Right renal cortex interstitium (tissue), 3 donors: ENCODE measurements around the gene OR2T1. TPM values are rescaled to one million over a fixed set of nuclear protein-coding genes. Genes with fewer than 3 reads are reported as not detected.
"Not testable (repeated sequence)": the region's sequence is repeated elsewhere in the genome, so short reads cannot be mapped to it uniquely, and the experiment has no call there.

Experiments used
- DNase-seq, 3 donors: peaks; one replicate each; pipeline ENCODE4 v3.0.0-alpha.2; 2013; ENCODE audit warnings: low read depth in 3 of 3, low spot score in 2 of 3
- polyA plus RNA-seq, 3 donors: library from polyadenylated mRNA; unstranded; fragments of 120-200 nt; gene quantifications; one replicate each; pipeline ENCODE4 v1.2.1, GENCODE V29; 2013; ENCODE audit not compliant: insufficient read length in 3 of 3

The OR2T1 gene, protein sequence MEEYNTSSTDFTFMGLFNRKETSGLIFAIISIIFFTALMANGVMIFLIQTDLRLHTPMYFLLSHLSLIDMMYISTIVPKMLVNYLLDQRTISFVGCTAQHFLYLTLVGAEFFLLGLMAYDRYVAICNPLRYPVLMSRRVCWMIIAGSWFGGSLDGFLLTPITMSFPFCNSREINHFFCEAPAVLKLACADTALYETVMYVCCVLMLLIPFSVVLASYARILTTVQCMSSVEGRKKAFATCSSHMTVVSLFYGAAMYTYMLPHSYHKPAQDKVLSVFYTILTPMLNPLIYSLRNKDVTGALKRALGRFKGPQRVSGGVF
- polyA plus RNA-seq, result not detected

GRCh38 chr1:248402748-248403147, at the start of gene OR2T1:
Gene OR2T1, plus strand, starts transcription at chr1:248403048. Its CDS starts 3,100 bp downstream, at chr1:248406148.
- no peak for DNase-seq

DNA sequence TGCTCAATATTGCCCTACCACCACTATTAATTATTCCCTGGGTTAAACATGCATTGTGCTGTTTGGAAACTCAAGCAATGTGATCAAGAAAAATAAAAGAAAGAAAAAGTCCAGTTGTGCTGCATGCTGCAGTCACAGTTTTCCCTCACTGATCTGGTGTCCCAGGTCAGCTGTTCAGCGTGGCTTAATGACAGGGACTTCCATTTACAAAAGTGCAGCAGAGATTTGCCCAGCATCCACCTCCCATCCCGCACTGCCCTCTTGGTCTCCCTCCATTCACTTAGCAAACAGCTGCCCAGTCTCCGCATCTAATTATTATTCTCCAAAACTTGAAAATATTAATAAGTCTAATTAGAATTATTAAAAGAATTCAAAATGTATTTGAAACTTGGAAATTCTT, 43.4 kb upstream of the OR2T1 start:
- no peak for DNase-seq

GRCh38 chr1:248361121-248361715, 41.6 kb upstream of the OR2T1 start, which contains the start of gene OR2T4:
Gene OR2T4, plus strand, starts transcription at chr1:248361665. Its CDS starts 0 bp downstream, at chr1:248361665.
- no peak for DNase-seq

GRCh38 chr1:248366609-248367008, 36.2 kb upstream of the OR2T1 start:
- no peak for DNase-seq

- no peak for DNase-seq
Observed at GRCh38 chr1:248372394-248372793, 30.5 kb upstream of the OR2T1 start.

DNA sequence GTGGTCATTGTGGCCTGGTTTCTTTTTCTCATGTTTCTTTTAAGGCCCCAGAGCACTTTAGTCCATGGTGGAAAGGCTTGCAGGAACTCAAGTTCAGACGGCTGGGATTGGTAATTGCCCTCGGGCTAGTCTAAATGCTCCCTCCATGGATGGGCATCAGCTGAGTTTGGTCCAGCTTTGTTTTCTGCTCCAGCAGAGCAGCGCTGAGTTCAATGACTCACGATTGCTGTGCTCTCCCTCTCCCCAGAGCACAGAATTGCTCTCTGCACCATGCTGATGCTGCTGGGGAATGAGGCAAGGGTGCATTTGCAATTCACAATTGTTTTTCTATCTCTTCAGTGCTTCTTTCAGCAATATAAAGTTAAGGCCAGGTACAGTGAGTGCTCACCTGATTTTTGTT, 29.1 kb upstream of the OR2T1 start:
- DNase-seq, result no peak

- no peak for DNase-seq
Observed at GRCh38 chr1:248375446-248375845, 27.4 kb upstream of the OR2T1 start, which contains the start of gene OR2T6. Gene OR2T6, plus strand, starts transcription at chr1:248375746. Its CDS starts 11,863 bp downstream, at chr1:248387609.

GRCh38 chr1:248376916-248377315, 25.9 kb upstream of the OR2T1 start:
- DNase-seq, result no peak

DNA sequence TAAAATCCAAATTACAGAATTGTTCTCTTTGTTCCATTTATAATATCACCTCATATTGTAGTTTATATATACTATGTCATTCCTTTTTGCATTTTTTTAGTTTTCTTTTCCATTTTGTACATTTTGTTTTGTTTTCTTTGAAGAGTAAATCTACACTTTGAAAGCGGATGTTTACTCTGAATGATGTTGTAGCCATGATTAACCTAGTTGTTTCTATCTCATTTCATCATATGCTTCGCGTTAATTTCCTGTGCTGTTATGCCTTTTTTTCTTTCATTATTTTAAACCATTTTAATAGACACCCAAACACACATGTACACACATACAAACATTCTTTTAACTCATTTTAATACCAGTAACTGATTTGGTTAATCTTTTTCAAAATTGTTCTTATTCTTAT, 22.0 kb upstream of the OR2T1 start:
- no peak for DNase-seq

DNA sequence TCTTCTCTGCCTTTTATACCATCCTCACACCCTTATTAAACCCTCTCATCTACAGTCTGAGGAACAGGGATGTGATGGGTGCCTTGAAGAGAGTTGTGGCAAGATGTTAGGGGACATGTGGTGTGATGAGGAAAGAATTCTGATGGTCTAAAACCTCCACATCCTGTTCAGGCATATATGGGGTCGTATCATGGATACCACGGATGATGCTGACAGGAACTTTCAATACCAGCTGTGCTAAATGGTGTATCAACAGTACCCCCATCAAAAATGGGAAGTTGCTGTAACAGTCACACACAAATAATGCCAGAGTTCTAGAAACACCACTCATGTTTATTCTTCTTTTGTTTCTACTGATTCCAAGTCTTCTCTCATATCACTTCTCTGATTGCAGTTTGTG, 14.4 kb upstream of the OR2T1 start:
- no peak for DNase-seq

DNA sequence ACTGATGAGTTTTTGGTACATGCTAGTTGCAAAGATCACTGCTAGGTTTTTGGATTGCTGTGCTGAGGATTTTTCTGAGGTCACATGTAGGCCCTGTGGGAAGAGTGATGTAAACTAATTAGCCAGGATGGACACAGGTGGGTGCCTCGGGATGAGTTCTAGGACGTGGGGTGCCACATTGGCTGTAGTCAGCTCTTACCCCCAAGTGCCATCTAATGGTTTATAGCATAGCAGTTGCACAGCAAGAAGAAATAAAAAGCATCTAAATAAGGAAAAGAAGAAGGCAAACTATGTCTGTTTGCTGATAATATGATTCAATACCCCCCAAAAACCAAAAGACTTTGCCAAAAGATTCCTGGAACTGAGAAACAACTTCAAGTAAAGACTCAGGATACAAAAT, 9.8 kb upstream of the OR2T1 start:
- DNase-seq, result no peak

GRCh38 chr1:248404024-248404423, 1.2 kb downstream of the OR2T1 start:
- no peak for DNase-seq

DNA sequence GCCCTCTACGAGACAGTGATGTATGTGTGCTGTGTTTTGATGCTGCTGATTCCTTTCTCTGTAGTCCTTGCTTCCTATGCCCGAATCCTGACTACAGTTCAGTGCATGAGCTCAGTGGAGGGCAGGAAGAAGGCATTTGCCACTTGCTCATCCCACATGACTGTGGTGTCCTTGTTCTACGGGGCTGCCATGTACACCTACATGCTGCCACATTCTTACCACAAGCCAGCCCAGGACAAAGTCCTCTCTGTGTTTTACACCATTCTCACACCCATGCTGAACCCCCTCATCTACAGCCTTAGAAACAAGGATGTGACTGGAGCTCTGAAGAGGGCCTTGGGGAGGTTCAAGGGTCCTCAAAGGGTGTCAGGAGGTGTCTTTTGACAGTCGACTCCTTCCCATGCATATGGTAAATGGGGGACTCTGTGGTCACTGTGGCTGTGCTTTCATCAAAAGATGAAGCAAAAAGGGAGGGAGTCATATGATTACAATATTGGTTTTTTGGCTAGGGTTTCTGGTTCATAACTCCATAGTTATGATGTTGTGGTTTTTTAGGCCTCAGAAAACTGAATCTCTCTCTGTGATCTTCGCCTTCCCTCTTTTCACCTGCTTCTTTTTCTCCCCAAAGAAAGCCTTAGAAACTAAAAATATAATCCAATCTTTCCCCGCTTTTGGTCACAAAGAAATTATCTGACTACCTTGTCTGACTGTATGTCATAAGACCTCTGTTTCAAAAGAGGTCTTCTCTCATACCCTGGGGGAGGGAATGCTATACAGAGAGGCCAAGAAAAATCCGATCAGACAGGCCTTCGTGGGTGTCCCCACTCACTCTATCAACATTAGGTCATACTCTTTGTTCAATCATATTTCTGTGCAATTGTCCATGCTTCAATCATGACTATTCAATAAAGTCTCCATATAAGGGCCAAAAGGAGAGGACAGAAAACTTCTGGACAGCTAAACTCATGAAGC, 4.2 kb downstream of the OR2T1 start:
- no peak for DNase-seq

DNA sequence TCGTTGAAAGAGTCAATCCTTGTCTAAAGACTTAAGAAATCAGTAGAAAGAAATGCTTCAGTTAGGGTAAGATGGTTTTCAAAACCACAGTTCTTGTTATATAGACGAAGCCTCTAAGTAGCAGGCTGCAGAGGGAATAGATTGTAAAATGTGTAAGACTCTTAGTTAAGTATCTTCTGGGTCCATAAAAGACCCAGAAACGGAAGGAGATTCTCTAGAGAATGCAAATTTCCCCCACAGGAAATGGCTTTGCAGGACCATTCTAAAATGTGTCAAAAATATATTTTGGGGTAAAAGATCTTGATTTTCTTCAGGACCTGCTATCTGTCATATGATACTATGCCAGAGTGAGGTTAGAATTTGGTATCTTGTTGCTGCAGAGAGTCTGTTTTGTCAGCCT, 13.4 kb downstream of the OR2T1 start:
- no peak for DNase-seq

- no peak for DNase-seq
Observed at GRCh38 chr1:248417854-248418253, 15.0 kb downstream of the OR2T1 start.

- DNase-seq, result no peak
Observed at GRCh38 chr1:248421384-248421783, 18.5 kb downstream of the OR2T1 start.

DNA sequence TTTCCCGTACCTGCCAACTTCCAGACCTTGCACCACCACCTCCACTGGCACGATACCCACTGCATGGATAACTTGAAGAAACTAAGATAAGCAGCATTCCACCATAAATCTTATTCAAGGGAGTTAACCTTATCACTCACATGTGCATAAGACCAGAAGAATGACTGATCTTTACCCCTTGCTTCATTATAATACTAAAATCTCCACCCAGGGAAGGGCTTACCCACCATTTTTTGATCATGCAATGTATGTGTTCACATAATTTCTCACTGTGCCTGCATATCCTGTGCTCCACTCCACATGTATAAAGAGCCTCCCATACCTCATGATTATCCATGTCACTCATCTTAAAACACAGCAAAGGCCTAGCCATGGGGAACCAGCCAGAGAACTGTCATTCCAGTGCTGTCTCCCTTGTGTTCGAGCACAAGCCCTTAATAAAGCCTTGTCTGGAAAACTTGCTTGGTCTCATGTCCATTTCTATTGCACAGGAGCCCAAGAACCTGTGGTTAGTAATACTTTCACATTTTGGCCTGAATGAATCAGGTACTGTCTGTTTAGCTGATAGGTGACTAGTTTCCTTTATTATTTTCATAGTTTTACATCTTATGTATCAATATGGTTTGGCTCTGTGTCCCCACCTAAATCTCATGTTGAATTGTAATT, 24.8 kb downstream of the OR2T1 start:
- not testable (repeated sequence) for DNase-seq

DNA sequence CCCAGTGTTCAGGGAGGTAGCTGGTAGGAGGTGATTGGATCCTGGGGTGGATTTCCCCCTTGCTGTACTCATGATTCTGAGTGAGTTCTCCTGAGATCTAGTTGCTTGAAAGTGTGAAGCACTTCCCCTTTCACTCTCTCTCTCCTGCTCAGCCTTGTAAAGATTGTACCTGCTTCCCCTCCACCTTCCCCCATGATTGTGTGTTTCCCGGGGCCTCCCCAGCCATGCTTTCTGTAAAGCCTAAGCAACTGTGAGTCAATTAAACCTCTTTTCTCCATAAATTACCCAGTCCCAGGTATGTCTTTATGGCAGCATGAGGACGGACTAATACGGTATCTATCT, 25.3 kb downstream of the OR2T1 start:
- DNase-seq, result not testable (repeated sequence)

GRCh38 chr1:248431683-248432082, 28.8 kb downstream of the OR2T1 start:
- not testable (repeated sequence) for DNase-seq

GRCh38 chr1:248432201-248432600, 29.4 kb downstream of the OR2T1 start:
- DNase-seq, result not testable (repeated sequence)
